ENCODE measurements around the gene ASTN2. TPM values are rescaled to one million over a fixed set of nuclear protein-coding genes. Genes with fewer than 3 reads are reported as not detected.

Gene ASTN2
- polyA plus RNA-seq, 2 of the 4 experiments (the other 2 are of a cell fraction): 5.8 to 11.6 TPM

- TF ChIP-seq ELK1 (IDR thresholded peaks at IDR 0.05; ENCODE audit: low read depth, low read length) (no peak), TP53 (CRISPR knock-in tag; IDR thresholded peaks at IDR 0.05) (no peak), FOSL2 (IDR thresholded peaks at IDR 0.05) (no peak), FOSL2 (CRISPR knock-in tag; IDR thresholded peaks at IDR 0.05) (no peak), RFX5 (IDR thresholded peaks at IDR 0.05) (no peak)
Observed at GRCh38 chr9:116763770-116764169, 651.1 kb downstream of the ASTN2 start (continued).

DNA sequence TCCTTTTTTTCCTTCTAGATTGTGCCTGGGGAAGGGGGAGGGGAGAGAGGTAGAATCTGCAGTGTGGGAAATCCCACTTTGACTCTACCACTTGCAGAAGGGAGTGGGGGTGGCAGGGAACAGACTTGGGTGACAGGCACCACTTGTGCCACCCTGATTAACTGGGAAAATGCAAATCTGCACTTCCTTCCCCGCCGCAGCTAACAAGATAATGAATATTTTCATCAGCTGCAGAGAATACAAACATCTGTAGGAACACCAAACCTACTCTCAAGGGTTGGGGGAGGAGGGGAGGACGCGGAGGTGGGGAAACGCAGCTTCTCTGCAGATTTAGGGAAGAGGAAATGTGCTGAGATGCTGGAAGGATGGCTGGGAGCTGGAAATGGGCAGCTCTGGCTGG is 654.2 kb downstream of the ASTN2 start:
- 39% methylated on average over 5 of the region's 5 CpGs for WGBS (ENCODE audit: missing lambda C conversion rate)
- CTCF ChIA-PET: interaction anchor here (3.1 kb wide), 1 partner anchor 23 kb away, joined by 12 read pairs; no protein-coding TSS in a partner anchor
- FAIRE-seq (no peak), ATAC-seq (no peak), DNase-seq (ENCODE audit: low read depth in 1 of 2, low spot score in 1 of 2) (no peak)
- no peak overlapping the region for H3K27ac ChIP-seq
- POLR2A ChIA-PET: no interaction called here
- H3K9me3 ChIP-seq: no peaks in the 10 kb centered on the region
- H3K4me1 ChIP-seq: no peaks in the 10 kb centered on the region
- no peak overlapping the region for H3K4me3 ChIP-seq
- no peak overlapping the region for H3K4me2 ChIP-seq
- TF ChIP-seq HOXA7 (CRISPR knock-in tag; IDR thresholded peaks at IDR 0.05): no peak
- no peak for TF ChIP-seq RARB (CRISPR knock-in tag; IDR thresholded peaks at IDR 0.05)
- no peak for TF ChIP-seq RAD21 (conservative IDR thresholded peaks at IDR 0.05 in 1 of 2, IDR thresholded peaks at IDR 0.05 in 1 of 2)
- TF ChIP-seq CBX2 (IDR thresholded peaks at IDR 0.05; ENCODE audit: borderline replicate concordance, low read depth): no peak
- TF ChIP-seq ZFP36 (IDR thresholded peaks at IDR 0.05; ENCODE audit: borderline replicate concordance, partially characterized antibody): no peak
- TF ChIP-seq NPAS2 (CRISPR knock-in tag; IDR thresholded peaks at IDR 0.05; ENCODE audit: borderline replicate concordance): no peak
- TF ChIP-seq, protein P1, sequence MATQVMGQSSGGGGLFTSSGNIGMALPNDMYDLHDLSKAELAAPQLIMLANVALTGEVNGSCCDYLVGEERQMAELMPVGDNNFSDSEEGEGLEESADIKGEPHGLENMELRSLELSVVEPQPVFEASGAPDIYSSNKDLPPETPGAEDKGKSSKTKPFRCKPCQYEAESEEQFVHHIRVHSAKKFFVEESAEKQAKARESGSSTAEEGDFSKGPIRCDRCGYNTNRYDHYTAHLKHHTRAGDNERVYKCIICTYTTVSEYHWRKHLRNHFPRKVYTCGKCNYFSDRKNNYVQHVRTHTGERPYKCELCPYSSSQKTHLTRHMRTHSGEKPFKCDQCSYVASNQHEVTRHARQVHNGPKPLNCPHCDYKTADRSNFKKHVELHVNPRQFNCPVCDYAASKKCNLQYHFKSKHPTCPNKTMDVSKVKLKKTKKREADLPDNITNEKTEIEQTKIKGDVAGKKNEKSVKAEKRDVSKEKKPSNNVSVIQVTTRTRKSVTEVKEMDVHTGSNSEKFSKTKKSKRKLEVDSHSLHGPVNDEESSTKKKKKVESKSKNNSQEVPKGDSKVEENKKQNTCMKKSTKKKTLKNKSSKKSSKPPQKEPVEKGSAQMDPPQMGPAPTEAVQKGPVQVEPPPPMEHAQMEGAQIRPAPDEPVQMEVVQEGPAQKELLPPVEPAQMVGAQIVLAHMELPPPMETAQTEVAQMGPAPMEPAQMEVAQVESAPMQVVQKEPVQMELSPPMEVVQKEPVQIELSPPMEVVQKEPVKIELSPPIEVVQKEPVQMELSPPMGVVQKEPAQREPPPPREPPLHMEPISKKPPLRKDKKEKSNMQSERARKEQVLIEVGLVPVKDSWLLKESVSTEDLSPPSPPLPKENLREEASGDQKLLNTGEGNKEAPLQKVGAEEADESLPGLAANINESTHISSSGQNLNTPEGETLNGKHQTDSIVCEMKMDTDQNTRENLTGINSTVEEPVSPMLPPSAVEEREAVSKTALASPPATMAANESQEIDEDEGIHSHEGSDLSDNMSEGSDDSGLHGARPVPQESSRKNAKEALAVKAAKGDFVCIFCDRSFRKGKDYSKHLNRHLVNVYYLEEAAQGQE (IDR thresholded peaks at IDR 0.05): no peak
- TF ChIP-seq RFX5 (IDR thresholded peaks at IDR 0.05): no peak
- TF ChIP-seq POLR2AphosphoS2 (conservative IDR thresholded peaks at IDR 0.05; ENCODE audit: low read length): no peak
- no peak for TF ChIP-seq POLR2A (IDR thresholded peaks at IDR 0.05; ENCODE audit: low read length)
- TF ChIP-seq HDAC2 (IDR thresholded peaks at IDR 0.05): no peak
- no peak for TF ChIP-seq TP53 (CRISPR knock-in tag; IDR thresholded peaks at IDR 0.05)
- TF ChIP-seq ZSCAN20 (CRISPR knock-in tag; IDR thresholded peaks at IDR 0.05): no peak
- TF ChIP-seq BHLHE40 (IDR thresholded peaks at IDR 0.05; ENCODE audit: low read depth, low read length): no peak
- TF ChIP-seq, protein P2, sequence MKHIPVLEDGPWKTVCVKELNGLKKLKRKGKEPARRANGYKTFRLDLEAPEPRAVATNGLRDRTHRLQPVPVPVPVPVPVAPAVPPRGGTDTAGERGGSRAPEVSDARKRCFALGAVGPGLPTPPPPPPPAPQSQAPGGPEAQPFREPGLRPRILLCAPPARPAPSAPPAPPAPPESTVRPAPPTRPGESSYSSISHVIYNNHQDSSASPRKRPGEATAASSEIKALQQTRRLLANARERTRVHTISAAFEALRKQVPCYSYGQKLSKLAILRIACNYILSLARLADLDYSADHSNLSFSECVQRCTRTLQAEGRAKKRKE (CRISPR knock-in tag; IDR thresholded peaks at IDR 0.05; ENCODE audit: low read depth): no peak
- no peak for TF ChIP-seq ELK1 (IDR thresholded peaks at IDR 0.05; ENCODE audit: low read depth, low read length)

DNA sequence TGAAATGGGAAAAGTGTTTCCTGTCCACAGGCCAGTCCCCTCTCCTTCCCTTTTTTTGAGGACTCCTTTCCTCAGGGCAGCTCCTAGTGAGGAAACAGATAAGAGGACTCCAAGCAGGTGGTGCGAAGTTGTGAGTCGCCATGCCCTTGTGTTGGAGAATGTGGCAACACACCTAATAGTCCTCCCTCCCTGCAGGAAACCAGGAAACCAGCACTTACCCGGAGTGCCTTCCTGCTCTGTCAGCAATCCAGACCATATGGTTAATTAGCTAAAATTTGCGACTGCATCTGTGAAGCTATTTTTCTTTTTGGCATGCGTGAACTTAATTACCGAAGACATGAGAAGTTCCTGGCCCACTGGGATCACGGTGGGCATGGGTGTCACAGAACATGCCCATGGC is 657.8 kb downstream of the ASTN2 start:
- POLR2A ChIA-PET: no interaction called here
- Histone ChIP-seq H3K4me3 (no peak overlapping the region), H3K4me1 (no peaks in the 10 kb centered on the region), H3K4me2 (no peak overlapping the region), H3K9me3 (no peaks in the 10 kb centered on the region; the same call in 2 of the 3 replicates), H3K27ac (no peak overlapping the region)
- no peak for FAIRE-seq
- 56% methylated on average over 7 of the region's 7 CpGs for WGBS (ENCODE audit: missing lambda C conversion rate)
- CTCF ChIA-PET: interaction anchor here (1.3 to 2.5 kb wide), 2 partner anchors 20 to 25 kb away, joined by 3 to 11 read pairs; no protein-coding TSS in a partner anchor
- no peak for DNase-seq (ENCODE audit: low read depth in 1 of 2, low spot score in 1 of 2)
- no peak for ATAC-seq
- TF ChIP-seq EHF (CRISPR knock-in tag; IDR thresholded peaks at IDR 0.05) (no peak), PHF8 (IDR thresholded peaks at IDR 0.05; ENCODE audit: borderline replicate concordance, low read depth) (no peak), SMC3 (IDR thresholded peaks at IDR 0.05) (no peak), HDAC2 (IDR thresholded peaks at IDR 0.05) (no peak), HOXA7 (CRISPR knock-in tag; IDR thresholded peaks at IDR 0.05) (no peak), RCOR1 (IDR thresholded peaks at IDR 0.05; ENCODE audit: low read depth, low read length) (no peak), HOXB5 (CRISPR knock-in tag; IDR thresholded peaks at IDR 0.05) (no peak), CBX2 (IDR thresholded peaks at IDR 0.05; ENCODE audit: borderline replicate concordance, low read depth) (no peak), TFCP2L1 (CRISPR knock-in tag; IDR thresholded peaks at IDR 0.05) (no peak), NPAS2 (CRISPR knock-in tag; IDR thresholded peaks at IDR 0.05; ENCODE audit: borderline replicate concordance) (no peak), SREBF2 (IDR thresholded peaks at IDR 0.05) (no peak), NR3C1 (IDR thresholded peaks at IDR 0.05) (no peak), ZFP36 (IDR thresholded peaks at IDR 0.05; ENCODE audit: borderline replicate concordance, partially characterized antibody) (no peak), FOXS1 (CRISPR knock-in tag; IDR thresholded peaks at IDR 0.05) (no peak), ESRRA (IDR thresholded peaks at IDR 0.05; ENCODE audit: borderline replicate concordance, low read length) (no peak), POLR2AphosphoS2 (conservative IDR thresholded peaks at IDR 0.05; ENCODE audit: low read length) (no peak), POLR2A (IDR thresholded peaks at IDR 0.05; ENCODE audit: low read length) (no peak)
- TF ChIP-seq, protein P2 (CRISPR knock-in tag; IDR thresholded peaks at IDR 0.05; ENCODE audit: low read depth): no peak
